PC-3 (cell line): ENCODE results near the gene TEC.

Experiments
- EZH2 ChIP-seq: fragments of 300-600 bp; sonication (generic); IDR thresholded peaks from one replicate; pipeline ENCODE4 v1.6.1; 2017; ENCODE audit warnings: antibody characterized with exemption, mild to moderate bottlenecking, low read length; ENCODE audit not compliant: unreplicated experiment
- EZH2phosphoT487 ChIP-seq: fragments of 300-600 bp; sonication (generic); IDR thresholded peaks from 2 replicates; pipeline ENCODE4 v1.6.1; 2018; ENCODE audit warnings: mild to moderate bottlenecking, antibody characterized with exemption, low read length, borderline replicate concordance
- TF ChIP-seq, protein P1 (sequence below): fragments of 300-600 bp; sonication (generic); conservative IDR thresholded peaks from 2 replicates; pipeline ENCODE4 v1.5.1; 2017; ENCODE audit warnings: antibody characterized with exemption, low read depth, mild to moderate bottlenecking, low read length

DNA sequence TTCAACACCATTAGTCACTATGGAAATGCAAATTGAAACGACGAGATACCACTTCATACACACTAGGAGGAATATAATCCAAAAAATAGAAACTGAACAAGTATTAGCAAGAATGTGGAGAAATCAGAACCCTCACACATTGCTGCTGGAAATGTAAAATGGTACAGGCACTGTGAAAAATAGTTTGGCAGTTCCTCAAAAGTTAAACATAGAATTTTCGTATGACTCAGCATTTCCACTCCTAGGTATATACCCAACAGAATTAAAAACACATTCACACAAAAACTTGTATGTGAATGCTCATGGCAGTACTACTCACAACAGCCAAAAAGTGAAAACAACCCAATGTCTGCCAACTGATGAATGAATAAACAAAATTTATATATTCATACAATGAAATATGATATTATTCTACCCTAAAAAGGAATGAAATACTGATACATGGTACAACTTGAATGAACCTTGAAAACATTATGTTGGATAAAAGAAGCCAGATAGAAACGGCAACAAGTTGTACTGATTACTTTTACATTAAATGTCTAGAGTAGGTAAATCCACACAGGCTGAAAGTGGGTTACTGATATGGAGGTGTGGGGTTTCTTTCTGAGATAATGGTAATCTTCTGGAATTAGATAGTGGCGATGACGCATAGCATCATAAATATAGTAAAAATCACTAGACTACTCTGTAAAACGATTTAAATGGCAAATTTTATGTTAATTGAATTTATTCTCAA, 22.3 kb downstream of the TEC start:
- TF ChIP-seq, protein P1, sequence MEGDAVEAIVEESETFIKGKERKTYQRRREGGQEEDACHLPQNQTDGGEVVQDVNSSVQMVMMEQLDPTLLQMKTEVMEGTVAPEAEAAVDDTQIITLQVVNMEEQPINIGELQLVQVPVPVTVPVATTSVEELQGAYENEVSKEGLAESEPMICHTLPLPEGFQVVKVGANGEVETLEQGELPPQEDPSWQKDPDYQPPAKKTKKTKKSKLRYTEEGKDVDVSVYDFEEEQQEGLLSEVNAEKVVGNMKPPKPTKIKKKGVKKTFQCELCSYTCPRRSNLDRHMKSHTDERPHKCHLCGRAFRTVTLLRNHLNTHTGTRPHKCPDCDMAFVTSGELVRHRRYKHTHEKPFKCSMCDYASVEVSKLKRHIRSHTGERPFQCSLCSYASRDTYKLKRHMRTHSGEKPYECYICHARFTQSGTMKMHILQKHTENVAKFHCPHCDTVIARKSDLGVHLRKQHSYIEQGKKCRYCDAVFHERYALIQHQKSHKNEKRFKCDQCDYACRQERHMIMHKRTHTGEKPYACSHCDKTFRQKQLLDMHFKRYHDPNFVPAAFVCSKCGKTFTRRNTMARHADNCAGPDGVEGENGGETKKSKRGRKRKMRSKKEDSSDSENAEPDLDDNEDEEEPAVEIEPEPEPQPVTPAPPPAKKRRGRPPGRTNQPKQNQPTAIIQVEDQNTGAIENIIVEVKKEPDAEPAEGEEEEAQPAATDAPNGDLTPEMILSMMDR = no peak
- TF ChIP-seq EZH2 (no peak), EZH2phosphoT487 (no peak)
